Smooth muscle cell (in vitro differentiated cells): ENCODE results near the gene BLTP3A. TPM values are rescaled to one million over a fixed set of nuclear protein-coding genes. Genes with fewer than 3 reads are reported as not detected.

Experiments
- DNase-seq: peaks from one replicate; lab custom pipeline; 2025; ENCODE audit not compliant: unreplicated experiment; lab: John Stamatoyannopoulos, UW
- H2AFZ ChIP-seq: fragments of 200-600 bp; sonication (generic); 2 replicates; pipeline ENCODE4 v1.6.0; 2016; ENCODE audit warnings: antibody characterized with exemption, low read depth, mild to moderate bottlenecking
- H3F3A ChIP-seq: fragments of 200-600 bp; sonication (generic); 2 replicates; pipeline ENCODE4 v1.6.0; 2017; ENCODE audit warnings: antibody characterized with exemption, low read depth
- H3K27ac ChIP-seq: fragments of 200-600 bp; sonication (generic); 2 replicates; pipeline ENCODE4 v1.5.1; 2016; ENCODE audit warnings: low read depth, mild to moderate bottlenecking
- H3K27me3 ChIP-seq: fragments of 200-600 bp; sonication (generic); 2 replicates; pipeline ENCODE4 v1.6.1; 2016; ENCODE audit warnings: low read depth, mild to moderate bottlenecking
- H3K36me3 ChIP-seq: fragments of 200-600 bp; sonication (generic); 2 replicates; pipeline ENCODE4 v1.5.1; 2016; ENCODE audit warnings: low read depth
- H3K4me1 ChIP-seq: fragments of 200-600 bp; sonication (generic); 2 replicates; pipeline ENCODE4 v1.5.1; 2016; ENCODE audit warnings: low read depth
- H3K4me2 ChIP-seq: fragments of 200-600 bp; sonication (generic); 2 replicates; pipeline ENCODE4 v1.6.0; 2016; ENCODE audit warnings: mild to moderate bottlenecking
- H3K4me3 ChIP-seq: fragments of 200-600 bp; sonication (generic); 2 replicates; pipeline ENCODE4 v1.5.1; 2016; ENCODE audit warnings: mild to moderate bottlenecking
- H3K79me2 ChIP-seq: fragments of 200-600 bp; sonication (generic); 2 replicates; pipeline ENCODE4 v1.6.0; 2016; ENCODE audit warnings: low read depth, mild to moderate bottlenecking
- H3K9ac ChIP-seq: fragments of 200-600 bp; sonication (generic); 2 replicates; pipeline ENCODE4 v1.6.0; 2016; ENCODE audit warnings: low read depth
- H3K9me3 ChIP-seq: fragments of 200-600 bp; sonication (generic); replicated peaks from 2 replicates; pipeline ENCODE4 v1.5.1; 2016; ENCODE audit warnings: low read depth
- H4K20me1 ChIP-seq: fragments of 200-600 bp; sonication (generic); 2 replicates; pipeline ENCODE4 v1.6.0; 2016; ENCODE audit warnings: low read depth
- CTCF ChIP-seq: fragments of 200-600 bp; sonication (generic); IDR thresholded peaks from 2 replicates; pipeline ENCODE4 v1.5.1; 2017; ENCODE audit warnings: borderline replicate concordance, mild to moderate bottlenecking, antibody characterized with exemption; ENCODE audit not compliant: insufficient read depth, poor library complexity, severe bottlenecking
- WGBS: methylation state at CpG from one replicate; pipeline ENCODE4 v1.1.7; 2016; ENCODE audit warnings: low lambda C conversion rate; 5-methylcytosine and 5-hydroxymethylcytosine counted together
- polyA plus RNA-seq: library from polyadenylated mRNA; unstranded; fragments of >200 nt; fragmentation: Nextera tagmentation; extraction: Ambion mirVana; gene quantifications from 2 replicates; pipeline ENCODE4 v1.2.1, GENCODE V29; 2016
- small RNA-seq: library from RNA; depleted of rRNA; stranded (forward); fragments of <200 nt; gene quantifications from one replicate; pipeline ENCODE3, GENCODE V24; 2014
- total RNA-seq: library from RNA; depleted of rRNA; stranded (reverse); fragments of >200 nt; gene quantifications from 2 replicates; pipeline ENCODE4 v1.2.3, GENCODE V29; 2014

Gene BLTP3A
- total and polyA plus RNA-seq, 2 experiments from 2014 or later, result 1.0 to 5.2 TPM

DNA sequence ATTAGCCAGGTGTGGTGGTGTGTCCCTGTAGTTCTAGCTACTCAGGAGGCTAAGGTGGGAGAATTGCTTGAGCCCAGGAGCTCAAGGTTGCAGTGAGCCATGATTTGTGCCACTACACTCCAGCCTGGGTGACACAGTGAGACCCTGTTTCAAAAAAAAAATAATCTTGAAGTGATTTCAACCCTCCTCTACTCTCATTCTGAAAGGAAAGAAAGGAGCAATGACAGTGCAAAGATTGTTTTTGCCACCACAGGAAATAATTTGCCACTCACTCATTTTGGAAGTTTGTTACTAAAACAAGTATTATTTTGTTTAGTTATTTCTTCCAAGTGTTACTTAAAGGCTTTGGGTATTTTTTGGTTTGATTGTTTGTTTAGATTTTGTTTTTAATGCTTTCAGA, 45.6 kb downstream of the BLTP3A start:
- Histone ChIP-seq H4K20me1 (no peaks in the 10 kb centered on the region), H2AFZ (no peak overlapping the region), H3K36me3 (no peaks in the 10 kb centered on the region), H3K9ac (no peak overlapping the region), H3K27ac (no peak overlapping the region), H3F3A (no peaks in the 10 kb centered on the region), H3K79me2 (no peaks in the 10 kb centered on the region), H3K9me3 (no peaks in the 10 kb centered on the region), H3K4me3 (no peak overlapping the region), H3K4me1 (no peaks in the 10 kb centered on the region), H3K4me2 (no peak overlapping the region), H3K27me3 (no peaks in the 10 kb centered on the region)
- DNase-seq, result no peak
- no peak for TF ChIP-seq CTCF

- H3K79me2 ChIP-seq, result no peaks in the 10 kb centered on the region
- H3K36me3 ChIP-seq, result no peaks in the 10 kb centered on the region
- no peaks in the 10 kb centered on the region for H3K27me3 ChIP-seq
- TF ChIP-seq CTCF, result no peak
- no peak overlapping the region for H2AFZ ChIP-seq
- H4K20me1 ChIP-seq, result no peaks in the 10 kb centered on the region
- no peak overlapping the region for H3K9ac ChIP-seq
- no peak overlapping the region for H3K4me2 ChIP-seq
- 96% methylated on average over 15 of the region's 15 CpGs for WGBS
- DNase-seq, result no peak
- no peaks in the 10 kb centered on the region for H3F3A ChIP-seq
- no peaks in the 10 kb centered on the region for H3K4me1 ChIP-seq
- no peak overlapping the region for H3K27ac ChIP-seq
- H3K9me3 ChIP-seq, result no peaks in the 10 kb centered on the region
- H3K4me3 ChIP-seq, result no peak overlapping the region
Measured at GRCh38 chr6:34839666-34840352, 47.9 kb downstream of the BLTP3A start.

Small RNA genes lying within 50 kb of the gene (small RNA-seq; reads per million reads assigned to genes)
- not detected for gene RF00019

Other genes starting within 250 kb of the BLTP3A start
- not detected in 2 replicates for gene SPDEF, start 235.8 kb upstream of the BLTP3A start, total RNA-seq
- gene SPDEF, start 235.8 kb upstream of the BLTP3A start, polyA plus RNA-seq, result 0.16 and 0.21 TPM in 2 replicates
- gene ILRUN, start 95.3 kb upstream of the BLTP3A start, total RNA-seq, result 23.9 and 24.5 TPM in 2 replicates
- gene ILRUN, start 95.3 kb upstream of the BLTP3A start, polyA plus RNA-seq, result 7.5 and 9.0 TPM in 2 replicates
- gene SNRPC, start 34.6 kb upstream of the BLTP3A start, total RNA-seq, result 96.0 and 133 TPM in 2 replicates
- 340 and 357 TPM in 2 replicates for gene SNRPC, start 34.6 kb upstream of the BLTP3A start, polyA plus RNA-seq
- 17.2 and 22.8 TPM in 2 replicates for gene TAF11, start 96.0 kb downstream of the BLTP3A start, total RNA-seq
- gene TAF11, start 96.0 kb downstream of the BLTP3A start, polyA plus RNA-seq, result 35.3 and 36.6 TPM in 2 replicates
- gene ANKS1A, start 97.2 kb downstream of the BLTP3A start, total RNA-seq, result 39.2 and 40.5 TPM in 2 replicates
- gene ANKS1A, start 97.2 kb downstream of the BLTP3A start, polyA plus RNA-seq, result 28.9 and 51.5 TPM in 2 replicates